Glutamatergic neuron (in vitro differentiated cells): ENCODE data around the gene LRFN2. TPM values are rescaled to one million over a fixed set of nuclear protein-coding genes. Genes with fewer than 3 reads are reported as not detected.

Source experiments
- DNase-seq: peaks from one replicate; pipeline ENCODE4 v3.0.0; 2022
- H3K27ac Mint-ChIP-seq: one replicate; pipeline ENCODE4 v1.8.0; 2020; ENCODE audit warnings: mild to moderate bottlenecking, mixed read lengths, inconsistent platforms; ENCODE audit not compliant: unreplicated experiment
- H3K27me3 Mint-ChIP-seq: one replicate; pipeline ENCODE4 v1.8.0; 2020; ENCODE audit warnings: mild to moderate bottlenecking, moderate library complexity, mixed read lengths, inconsistent platforms; ENCODE audit not compliant: unreplicated experiment
- H3K36me3 Mint-ChIP-seq: one replicate; pipeline ENCODE4 v1.8.0; 2020; ENCODE audit warnings: mild to moderate bottlenecking, mixed read lengths, inconsistent platforms; ENCODE audit not compliant: unreplicated experiment
- H3K4me1 Mint-ChIP-seq: one replicate; pipeline ENCODE4 v1.8.0; 2020; ENCODE audit warnings: mild to moderate bottlenecking, low read depth, mixed read lengths, inconsistent platforms; ENCODE audit not compliant: unreplicated experiment
- H3K4me3 Mint-ChIP-seq: one replicate; pipeline ENCODE4 v1.8.0; 2020; ENCODE audit warnings: mild to moderate bottlenecking, mixed read lengths, inconsistent platforms; ENCODE audit not compliant: unreplicated experiment
- H3K9me3 Mint-ChIP-seq: one replicate; pipeline ENCODE4 v1.8.0; 2020; ENCODE audit warnings: mild to moderate bottlenecking, moderate library complexity, mixed read lengths, inconsistent platforms; ENCODE audit not compliant: unreplicated experiment
- total RNA-seq: library from RNA; stranded (reverse); fragmentation: NEBNext Ultra II Directional; extraction: Animal tissue kit (Norgen Biotek cat#: 25700); gene quantifications from one replicate; pipeline ENCODE4 v1.2.1, GENCODE V29; 2021; ENCODE audit not compliant: unreplicated experiment
- TF ChIP-seq, protein P1 (sequence below): fragments of 200-600 bp; sonication (generic); IDR thresholded peaks from one replicate; pipeline ENCODE4 v1.5.0; 2021; ENCODE audit not compliant: partially characterized antibody, unreplicated experiment

Gene LRFN2
- total RNA-seq, 1 donor from 2014 or later: 0.56 TPM

DNA sequence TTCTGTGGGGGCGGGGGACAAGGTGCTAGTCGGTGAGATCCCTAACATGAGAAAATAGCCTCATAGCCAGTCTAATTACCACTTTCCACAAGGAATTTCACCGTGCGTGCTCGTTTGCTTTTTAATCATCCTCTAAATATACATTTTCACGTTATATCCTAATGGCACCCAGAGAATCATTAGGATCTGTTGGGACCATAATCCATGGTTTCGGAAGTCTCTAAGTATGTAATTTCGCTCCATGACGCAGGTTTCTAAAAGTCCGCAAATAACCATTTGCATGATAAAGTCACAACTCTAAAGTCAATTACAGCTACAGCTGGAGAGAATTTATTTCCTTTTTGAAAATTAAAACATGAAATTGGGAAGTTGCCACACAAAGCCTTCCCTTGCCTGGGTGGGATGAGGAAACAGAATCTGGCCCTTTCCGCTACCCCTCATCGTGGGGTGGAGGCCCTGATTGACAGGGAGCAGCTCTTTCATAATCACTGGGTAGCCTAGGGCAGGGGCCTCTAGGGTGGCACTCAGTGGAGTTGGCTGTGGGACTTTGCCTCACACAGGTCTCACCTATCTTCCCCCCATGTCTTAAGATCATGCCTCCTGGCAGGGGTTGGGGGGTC is 81.9 kb downstream of the LRFN2 start:
- H3K4me1 Mint-ChIP-seq: no peaks in the 10 kb centered on the region
- H3K9me3 Mint-ChIP-seq: peaks cover 3% of the 10 kb centered on the region
- peaks cover 10% of the 10 kb centered on the region for H3K36me3 Mint-ChIP-seq
- H3K4me3 Mint-ChIP-seq: no peak overlapping the region
- H3K27ac Mint-ChIP-seq: no peak overlapping the region
- no peak for DNase-seq
- H3K27me3 Mint-ChIP-seq: peaks cover 3% of the 10 kb centered on the region
- TF ChIP-seq, protein P1, sequence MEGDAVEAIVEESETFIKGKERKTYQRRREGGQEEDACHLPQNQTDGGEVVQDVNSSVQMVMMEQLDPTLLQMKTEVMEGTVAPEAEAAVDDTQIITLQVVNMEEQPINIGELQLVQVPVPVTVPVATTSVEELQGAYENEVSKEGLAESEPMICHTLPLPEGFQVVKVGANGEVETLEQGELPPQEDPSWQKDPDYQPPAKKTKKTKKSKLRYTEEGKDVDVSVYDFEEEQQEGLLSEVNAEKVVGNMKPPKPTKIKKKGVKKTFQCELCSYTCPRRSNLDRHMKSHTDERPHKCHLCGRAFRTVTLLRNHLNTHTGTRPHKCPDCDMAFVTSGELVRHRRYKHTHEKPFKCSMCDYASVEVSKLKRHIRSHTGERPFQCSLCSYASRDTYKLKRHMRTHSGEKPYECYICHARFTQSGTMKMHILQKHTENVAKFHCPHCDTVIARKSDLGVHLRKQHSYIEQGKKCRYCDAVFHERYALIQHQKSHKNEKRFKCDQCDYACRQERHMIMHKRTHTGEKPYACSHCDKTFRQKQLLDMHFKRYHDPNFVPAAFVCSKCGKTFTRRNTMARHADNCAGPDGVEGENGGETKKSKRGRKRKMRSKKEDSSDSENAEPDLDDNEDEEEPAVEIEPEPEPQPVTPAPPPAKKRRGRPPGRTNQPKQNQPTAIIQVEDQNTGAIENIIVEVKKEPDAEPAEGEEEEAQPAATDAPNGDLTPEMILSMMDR: no peak

DNA sequence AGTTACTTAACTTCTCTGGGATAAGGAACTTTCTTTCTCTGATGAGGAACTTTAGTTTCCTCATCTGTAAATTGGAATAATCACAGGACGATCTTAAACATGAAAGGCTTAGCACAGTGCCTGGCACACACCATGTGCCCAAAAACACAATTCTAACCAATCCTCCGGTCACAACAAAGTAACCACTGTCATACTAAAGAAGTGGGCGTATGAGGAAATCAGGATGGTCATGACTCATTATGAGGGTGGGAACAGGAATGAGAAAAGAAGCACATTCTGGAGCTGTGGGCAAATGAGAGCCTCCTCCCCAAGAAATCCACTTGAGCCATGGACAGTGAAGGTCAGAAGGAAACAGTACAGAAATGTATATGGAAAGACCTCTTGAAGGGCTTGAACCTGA is 82.9 kb downstream of the LRFN2 start:
- peaks cover 10% of the 10 kb centered on the region for H3K36me3 Mint-ChIP-seq
- TF ChIP-seq, protein P1: no peak

DNA sequence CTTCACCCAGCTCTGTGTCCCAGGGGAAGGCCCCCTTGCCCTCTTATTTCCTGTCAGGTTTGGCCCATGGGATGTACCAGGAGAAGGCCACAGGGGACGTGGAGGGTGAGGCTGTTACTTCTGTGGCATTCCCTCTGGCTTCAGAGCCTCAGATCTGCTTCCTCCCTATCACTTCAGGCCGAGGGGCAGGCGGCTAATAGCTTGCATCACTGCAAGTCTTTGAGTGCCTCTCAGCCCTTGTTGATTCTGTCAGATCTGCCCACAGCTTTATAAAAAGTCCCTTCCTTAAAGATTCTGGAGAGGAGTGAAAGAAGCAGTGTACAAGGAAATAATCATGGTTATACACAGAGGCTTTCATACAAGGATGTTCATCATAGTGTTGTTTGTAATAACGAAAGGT is 86.9 kb downstream of the LRFN2 start:
- H3K27ac Mint-ChIP-seq: no peak overlapping the region
- no peak overlapping the region for H3K4me3 Mint-ChIP-seq
- TF ChIP-seq, protein P1: no peak
- no peaks in the 10 kb centered on the region for H3K4me1 Mint-ChIP-seq
- H3K36me3 Mint-ChIP-seq: peaks cover 10% of the 10 kb centered on the region
- H3K27me3 Mint-ChIP-seq: peaks cover 5% of the 10 kb centered on the region
- peaks cover 3% of the 10 kb centered on the region for H3K9me3 Mint-ChIP-seq
- no peak for DNase-seq

More for the DNA sequence above, 82.9 kb downstream of the LRFN2 start:
- no peak for DNase-seq
- Mint-ChIP-seq H3K27ac (no peak overlapping the region), H3K4me3 (no peak overlapping the region), H3K4me1 (no peaks in the 10 kb centered on the region), H3K27me3 (peaks cover 3% of the 10 kb centered on the region), H3K9me3 (peaks cover 3% of the 10 kb centered on the region)

DNA sequence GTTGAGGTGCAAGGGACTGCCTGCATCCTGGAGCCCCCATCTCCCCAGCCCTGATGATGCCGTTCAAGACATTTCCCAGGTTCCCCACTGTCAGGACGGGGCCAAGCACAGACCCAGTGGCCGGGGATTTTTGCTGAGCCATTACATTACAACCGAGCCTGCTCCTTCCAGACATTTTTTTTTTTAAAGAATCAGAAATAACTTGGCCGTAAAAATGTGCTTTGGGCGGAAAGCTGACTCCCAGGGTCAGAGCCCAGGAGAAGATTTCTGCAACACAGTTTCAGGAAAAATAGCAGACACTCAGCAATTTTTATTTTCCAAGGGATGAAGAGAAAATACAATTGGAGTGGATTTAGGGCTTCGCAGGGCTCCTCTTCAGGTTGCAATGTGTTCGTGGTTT is 87.9 kb downstream of the LRFN2 start:
- Mint-ChIP-seq H3K36me3 (peaks cover 10% of the 10 kb centered on the region), H3K4me1 (no peaks in the 10 kb centered on the region), H3K9me3 (peaks cover 2% of the 10 kb centered on the region), H3K4me3 (no peak overlapping the region), H3K27me3 (peaks cover 5% of the 10 kb centered on the region), H3K27ac (no peak overlapping the region)
- TF ChIP-seq, protein P1: no peak
- no peak for DNase-seq

DNA sequence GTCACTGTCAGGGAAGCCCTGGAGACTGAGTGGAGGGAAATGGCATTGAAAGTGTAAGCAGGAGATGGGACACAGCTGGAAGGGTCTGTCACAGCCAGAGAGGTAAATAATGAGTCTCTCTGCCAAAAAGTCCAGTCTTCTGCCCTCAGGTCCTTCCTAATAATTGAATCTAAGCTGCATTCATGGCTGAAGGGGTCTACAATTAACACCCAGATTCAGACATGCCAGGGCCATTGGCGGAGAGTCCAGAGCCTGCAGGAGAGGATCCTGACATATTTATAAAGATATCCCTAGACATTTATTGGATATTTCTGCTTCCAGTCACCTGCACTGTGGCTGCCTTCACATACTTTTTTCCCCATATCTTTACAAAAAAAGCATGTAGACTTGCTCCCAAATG is 89.0 kb downstream of the LRFN2 start:
- TF ChIP-seq, protein P1: no peak
- Mint-ChIP-seq H3K27ac (no peak overlapping the region), H3K9me3 (peaks cover 2% of the 10 kb centered on the region), H3K36me3 (peaks cover 7% of the 10 kb centered on the region), H3K27me3 (peaks cover 6% of the 10 kb centered on the region), H3K4me3 (no peak overlapping the region), H3K4me1 (no peaks in the 10 kb centered on the region)
- no peak for DNase-seq
